Suppressor macrophage (primary cell): Measurements from ENCODE around the gene ITPR1.
"Not testable (repeated sequence)": the region's sequence is repeated elsewhere in the genome, so short reads cannot be mapped to it uniquely, and the experiment has no call there.

Experiments
- DNase-seq, 4 experiments: peaks; one replicate each; pipeline ENCODE4 v3.0.0-alpha.2; 2020 to 2022

Gene ITPR1

GRCh38 chr3:4761759-4762158 is 268.6 kb downstream of the ITPR1 start:
- DNase-seq: no peak

GRCh38 chr3:4762481-4763230 is 269.5 kb downstream of the ITPR1 start:
- not testable (repeated sequence) for DNase-seq

GRCh38 chr3:4763604-4764247 is 270.6 kb downstream of the ITPR1 start:
- DNase-seq: no peak

GRCh38 chr3:4765212-4765611 is 272.1 kb downstream of the ITPR1 start:
- DNase-seq: peak in 2 of 4 experiments; percentile 14 to 24

- DNase-seq: no peak
These were observed 273.1 kb downstream of the ITPR1 start for GRCh38 chr3:4766263-4766662.

GRCh38 chr3:4766716-4767499 is 273.8 kb downstream of the ITPR1 start:
- no peak for DNase-seq

- DNase-seq: no peak
These were observed 274.9 kb downstream of the ITPR1 start for GRCh38 chr3:4768021-4768420.

GRCh38 chr3:4768521-4768920 is 275.4 kb downstream of the ITPR1 start:
- no peak for DNase-seq

- no peak for DNase-seq
These were observed 277.4 kb downstream of the ITPR1 start for GRCh38 chr3:4770561-4770960.

GRCh38 chr3:4771243-4771642 is 278.1 kb downstream of the ITPR1 start:
- peak; percentile 28 to 62 (median 54) for DNase-seq

GRCh38 chr3:4772171-4772804 is 279.1 kb downstream of the ITPR1 start:
- DNase-seq: no peak

- DNase-seq: no peak
These were observed 279.7 kb downstream of the ITPR1 start for GRCh38 chr3:4772858-4773257.

GRCh38 chr3:4773583-4773982 is 280.4 kb downstream of the ITPR1 start:
- no peak for DNase-seq

GRCh38 chr3:4774531-4774930 is 281.4 kb downstream of the ITPR1 start:
- DNase-seq: no peak

- no peak for DNase-seq
These were observed 283.3 kb downstream of the ITPR1 start for GRCh38 chr3:4776399-4776979.

- DNase-seq: no peak
These were observed 283.9 kb downstream of the ITPR1 start for GRCh38 chr3:4776980-4777581.

GRCh38 chr3:4778119-4778518 is 285.0 kb downstream of the ITPR1 start:
- no peak for DNase-seq

- no peak for DNase-seq
These were observed 285.6 kb downstream of the ITPR1 start for GRCh38 chr3:4778740-4779139.

GRCh38 chr3:4780545-4780957 is 287.4 kb downstream of the ITPR1 start:
- DNase-seq: no peak

GRCh38 chr3:4782095-4782494 is 288.9 kb downstream of the ITPR1 start:
- no peak for DNase-seq

GRCh38 chr3:4785551-4785950 is 292.4 kb downstream of the ITPR1 start:
- DNase-seq: no peak

GRCh38 chr3:4786431-4786830 is 293.3 kb downstream of the ITPR1 start:
- DNase-seq: no peak
